ENCODE measurements around the gene NRTN. TPM values are rescaled to one million over a fixed set of nuclear protein-coding genes. Genes with fewer than 3 reads are reported as not detected.

NRTN gene
- total RNA-seq, 1 experiment from 2014 or later, result 1.9 TPM

DNA sequence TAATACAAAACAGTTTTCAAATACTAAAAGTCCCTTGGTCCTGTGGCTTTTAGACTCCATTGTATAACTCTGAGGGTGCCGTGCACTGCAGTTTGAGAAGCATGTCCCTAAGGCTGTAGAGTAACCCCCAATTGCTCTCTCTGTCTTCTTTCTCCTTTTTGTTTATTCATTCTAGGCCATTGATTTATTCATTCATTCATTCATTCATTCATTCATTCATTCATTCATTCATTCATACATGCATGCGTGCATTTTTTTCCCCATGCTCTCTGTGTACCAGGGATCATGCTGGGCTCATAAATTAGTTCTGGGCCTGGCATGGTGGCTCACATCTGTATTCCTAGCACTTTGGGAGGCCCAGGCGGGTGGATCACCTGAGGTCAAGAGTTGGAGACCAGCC lies 39.6 kb upstream of the NRTN start:
- TF ChIP-seq EZH2 (IDR thresholded peaks at IDR 0.05; ENCODE audit: low read depth) (no peak), CTCF (conservative IDR thresholded peaks at IDR 0.05) (no peak)
- BruUV-seq (replicated peaks), result no TSS peak
- POLR2A ChIA-PET (ENCODE audit: unreplicated experiment), result no interaction called here

GRCh38 chr19:5767949-5768348 lies 36.9 kb upstream of the NRTN start:
- Histone ChIP-seq H3F3A (ENCODE audit: insufficient read depth, low read depth) (no peaks in the 10 kb centered on the region), H3K27me3 (ENCODE audit: insufficient read depth, low read depth) (no peaks in the 10 kb centered on the region), H3K79me2 (ENCODE audit: low read depth) (no peaks in the 10 kb centered on the region), H3K9me3 (ENCODE audit: insufficient read depth, low read depth) (no peaks in the 10 kb centered on the region), H3K4me1 (replicated peaks; ENCODE audit: insufficient read depth) (no peaks in the 10 kb centered on the region), H3K4me3 (no peak overlapping the region), H3K4me2 (no peak overlapping the region), H3K9me2 (ENCODE audit: insufficient read depth) (no peaks in the 10 kb centered on the region), H2AFZ (no peak overlapping the region), H4K20me1 (ENCODE audit: insufficient read depth) (no peaks in the 10 kb centered on the region), H3K27ac (no peak overlapping the region), H3K36me3 (ENCODE audit: low read depth) (no peaks in the 10 kb centered on the region)
- ChIA-PET CTCF (interaction anchor here (0.7 kb wide), 1 partner anchor 12 kb away, joined by 6 read pairs; no protein-coding TSS in a partner anchor), POLR2A (ENCODE audit: unreplicated experiment) (no interaction called here)
- DNase-seq, result no peak
- TF ChIP-seq CTCF (conservative IDR thresholded peaks at IDR 0.05) (no peak), EZH2 (IDR thresholded peaks at IDR 0.05; ENCODE audit: low read depth) (no peak)
- intact Hi-C loops (cut with micrococcal nuclease; ENCODE audit: unreplicated experiment), result no loop called here
- BruUV-seq (replicated peaks), result no TSS peak

More for the DNA sequence above, 39.6 kb upstream of the NRTN start:
- Histone ChIP-seq H3K79me2 (ENCODE audit: low read depth) (no peaks in the 10 kb centered on the region), H3K9me3 (ENCODE audit: insufficient read depth, low read depth) (no peaks in the 10 kb centered on the region), H3K4me2 (no peak overlapping the region), H3F3A (ENCODE audit: insufficient read depth, low read depth) (no peaks in the 10 kb centered on the region), H3K4me3 (no peak overlapping the region), H3K4me1 (replicated peaks; ENCODE audit: insufficient read depth) (no peaks in the 10 kb centered on the region), H2AFZ (no peak overlapping the region), H4K20me1 (ENCODE audit: insufficient read depth) (no peaks in the 10 kb centered on the region), H3K9me2 (ENCODE audit: insufficient read depth) (no peaks in the 10 kb centered on the region), H3K27ac (no peak overlapping the region), H3K36me3 (ENCODE audit: low read depth) (no peaks in the 10 kb centered on the region), H3K27me3 (ENCODE audit: insufficient read depth, low read depth) (no peaks in the 10 kb centered on the region)
- intact Hi-C loops (cut with micrococcal nuclease; ENCODE audit: unreplicated experiment), result no loop called here
- DNase-seq, result no peak
- CTCF ChIA-PET, result no interaction called here

- H3K9me2 ChIP-seq (ENCODE audit: insufficient read depth), result no peaks in the 10 kb centered on the region
- no peak overlapping the region for H3K27ac ChIP-seq
- no peaks in the 10 kb centered on the region for H3F3A ChIP-seq (ENCODE audit: insufficient read depth, low read depth)
- no peaks in the 10 kb centered on the region for H3K4me1 ChIP-seq (replicated peaks; ENCODE audit: insufficient read depth)
- H3K4me2 ChIP-seq, result no peak overlapping the region
- intact Hi-C loops (cut with micrococcal nuclease; ENCODE audit: unreplicated experiment), result loop anchor here (10.0 kb wide), 1 partner anchor 272 kb away; no protein-coding TSS in a partner anchor
- no peak overlapping the region for H3K4me3 ChIP-seq
- no peak for TF ChIP-seq CTCF (conservative IDR thresholded peaks at IDR 0.05)
- no peak for TF ChIP-seq EZH2 (IDR thresholded peaks at IDR 0.05; ENCODE audit: low read depth)
- no peaks in the 10 kb centered on the region for H3K27me3 ChIP-seq (ENCODE audit: insufficient read depth, low read depth)
- no TSS peak for BruUV-seq (replicated peaks)
- H2AFZ ChIP-seq, result no peak overlapping the region
- no peaks in the 10 kb centered on the region for H4K20me1 ChIP-seq (ENCODE audit: insufficient read depth)
- POLR2A ChIA-PET (ENCODE audit: unreplicated experiment), result interaction anchor here (0.5 kb wide), 1 partner anchor 981 kb away, joined by 3 read pairs; no protein-coding TSS in a partner anchor
- CTCF ChIA-PET, result interaction anchor here (0.6 kb wide), 1 partner anchor 85 kb away, joined by 5 read pairs; no protein-coding TSS in a partner anchor
- H3K36me3 ChIP-seq (ENCODE audit: low read depth), result no peaks in the 10 kb centered on the region
- no peak for DNase-seq
- H3K9me3 ChIP-seq (ENCODE audit: insufficient read depth, low read depth), result no peaks in the 10 kb centered on the region
- H3K79me2 ChIP-seq (ENCODE audit: low read depth), result no peaks in the 10 kb centered on the region
Measured at GRCh38 chr19:5772416-5772815, 32.5 kb upstream of the NRTN start.
